HCT116 (cell line): ENCODE results near the gene THG1L. TPM values are rescaled to one million over a fixed set of nuclear protein-coding genes. Genes with fewer than 3 reads are reported as not detected.

Experiments used
- ATAC-seq: fragments of 200-7000 bp; cut with Tn5 transposase; 2 replicates; pipeline ENCODE4 v1.9.1; 2020; ENCODE audit warnings: mild to moderate bottlenecking, moderate library complexity
- BruUV-seq: library from RNA; stranded (reverse); fragments of 400-500 nt; replicated peaks from 2 replicates; lab custom pipeline; 2021; lab: Mats Ljungman, UMichigan
- CTCF ChIA-PET: fragments of 300-600 bp; sonication (Branson Sonifier 250); formaldehyde crosslinking; loops from one replicate; lab custom pipeline; 2021; ENCODE audit warnings: antibody characterized with exemption; lab: Charles Lee
- POLR2A ChIA-PET: fragments of 300-600, 350-600 bp; sonication (Branson Sonifier 250); formaldehyde crosslinking; loops from one replicate; lab custom pipeline; 2021; ENCODE audit warnings: antibody characterized with exemption; lab: Charles Lee
- RAD21 ChIA-PET, 2 experiments: fragments of 300-600 bp; sonication (Branson Sonifier 250); formaldehyde crosslinking; loops; one replicate each; lab custom pipeline; 2023; ENCODE audit warnings: low total read pairs in 2 of 2; ENCODE audit not compliant: uncharacterized antibody in 2 of 2, unreplicated experiment in 2 of 2, low non-redundant PET in 1 of 2; lab: Charles Lee
- DNase-seq: peaks from one replicate; pipeline ENCODE4 v3.0.0-alpha.2; 2010; ENCODE audit warnings: low read depth, low spot score
- H2AFZ ChIP-seq: fragments of 200-600 bp; shearing (Covaris generic), sonication (generic); 2 replicates; pipeline ENCODE4 v1.6.1; 2017; ENCODE audit warnings: low read depth, mixed run types, mixed read lengths, antibody characterized with exemption, low read length; ENCODE audit not compliant: poor library complexity, severe bottlenecking
- H3K27ac ChIP-seq: 2 replicates; pipeline ENCODE4 v1.5.1; 2012; ENCODE audit warnings: low read depth, low read length
- H3K27me3 ChIP-seq: fragments of 200-600 bp; sonication (generic); 2 replicates; pipeline ENCODE4 v1.6.1; 2016; ENCODE audit warnings: mixed run types, low read length, mixed read lengths; ENCODE audit not compliant: insufficient read depth
- H3K36me3 ChIP-seq, 2 experiments: fragments of 200-500 bp in 1 of 2; fragments of 200-600 bp in 1 of 2; sonication (Bioruptor generic) in 1 of 2; sonication (generic) in 1 of 2; 2 replicates each; pipeline versions ENCODE4 v1.5.1 to v1.6.1; 2014 to 2016; ENCODE audit warnings: low read length in 2 of 2, inconsistent platforms in 1 of 2, mixed read lengths in 1 of 2, mixed run types in 1 of 2; ENCODE audit not compliant: insufficient read depth in 2 of 2, control insufficient read depth in 1 of 2
- H3K4me1 ChIP-seq, 2 experiments: fragments of 200-600 bp in 1 of 2; sonication (generic) in 1 of 2; 2 replicates each; pipeline versions ENCODE4 v1.5.1 to v1.6.1; 2012 to 2017; ENCODE audit warnings: low read length in 2 of 2, inconsistent platforms in 1 of 2, mild to moderate bottlenecking in 1 of 2, mixed read lengths in 1 of 2, mixed run types in 1 of 2, moderate library complexity in 1 of 2; ENCODE audit not compliant: insufficient read depth in 2 of 2, control insufficient read depth in 1 of 2
- H3K4me2 ChIP-seq: fragments of 200-600 bp; sonication (generic); 2 replicates; pipeline ENCODE4 v1.6.1; 2017; ENCODE audit warnings: mixed run types, low read length, mixed read lengths
- H3K4me3 ChIP-seq, 2 experiments: fragments of 200-600 bp in 1 of 2; sonication (generic) in 1 of 2; replicated peaks in 1 of 2; 2 replicates each; pipeline ENCODE4 v1.5.1; 2011 to 2016; ENCODE audit warnings: low read length in 2 of 2, control low read depth in 1 of 2, low read depth in 1 of 2, mild to moderate bottlenecking in 1 of 2, mixed read lengths in 1 of 2, mixed run types in 1 of 2
- H3K79me2 ChIP-seq: fragments of 200-600 bp; sonication (generic); 2 replicates; pipeline ENCODE4 v1.6.1; 2017; ENCODE audit warnings: mild to moderate bottlenecking, mixed run types, low read length, moderate library complexity, mixed read lengths; ENCODE audit not compliant: insufficient read depth
- H3K9ac ChIP-seq: fragments of 200-600 bp; sonication (generic); 2 replicates; pipeline ENCODE4 v1.6.1; 2016; ENCODE audit warnings: low read length, mixed read lengths
- H3K9me2 ChIP-seq: fragments of 200-600 bp; sonication (generic), shearing (Covaris generic); 2 replicates; pipeline ENCODE4 v1.6.1; 2017; ENCODE audit warnings: mixed run types, mild to moderate bottlenecking, moderate library complexity; ENCODE audit not compliant: insufficient read depth
- H3K9me3 ChIP-seq, 2 experiments: fragments of 200-500 bp in 1 of 2; fragments of 200-600 bp in 1 of 2; sonication (Bioruptor generic) in 1 of 2; sonication (generic) in 1 of 2; 2 replicates each; pipeline ENCODE4 v1.6.1; 2014 to 2017; ENCODE audit warnings: low read length in 2 of 2, mixed read lengths in 2 of 2, inconsistent platforms in 1 of 2, low read depth in 1 of 2, mild to moderate bottlenecking in 1 of 2, mixed run types in 1 of 2, moderate library complexity in 1 of 2; ENCODE audit not compliant: control insufficient read depth in 1 of 2, insufficient read depth in 1 of 2
- H4K20me1 ChIP-seq: fragments of 200-600 bp; sonication (generic), shearing (Covaris generic); 2 replicates; pipeline ENCODE4 v1.6.1; 2017; ENCODE audit warnings: mixed run types, mild to moderate bottlenecking, moderate library complexity; ENCODE audit not compliant: insufficient read depth
- CBX3 ChIP-seq: IDR thresholded peaks from 2 replicates; pipeline ENCODE4 v1.6.1; 2012; ENCODE audit warnings: low read depth
- EZH2 ChIP-seq: fragments of 200-600 bp; sonication (generic); IDR thresholded peaks from 2 replicates; pipeline ENCODE4 v1.6.1; 2017; ENCODE audit warnings: antibody characterized with exemption, mixed run types
- FOSL1 ChIP-seq: IDR thresholded peaks from 2 replicates; pipeline ENCODE4 v1.6.1; 2012; ENCODE audit warnings: low read depth
- JUND ChIP-seq: IDR thresholded peaks from 2 replicates; pipeline ENCODE4 v1.6.1; 2012
- SIN3A ChIP-seq: IDR thresholded peaks from 2 replicates; pipeline ENCODE4 v1.6.1; 2012; ENCODE audit warnings: low read depth
- SP1 ChIP-seq: IDR thresholded peaks from 2 replicates; pipeline ENCODE4 v1.6.1; 2012; ENCODE audit warnings: low read depth
- SRF ChIP-seq: IDR thresholded peaks from 2 replicates; pipeline ENCODE4 v1.6.1; 2012; ENCODE audit warnings: low read depth
- ZNF274 ChIP-seq: fragments of 200-500 bp; sonication (Bioruptor generic); IDR thresholded peaks from 2 replicates; pipeline ENCODE4 v1.6.1; 2014; ENCODE audit warnings: mild to moderate bottlenecking, low read depth, low read length, inconsistent platforms
- intact Hi-C: fragments of 100-400 bp; cut with micrococcal nuclease; formaldehyde crosslinking; loops from 2 replicates; pipeline ENCODE4 v1.10.0; 2022
- total RNA-seq: library from RNA; stranded (reverse); gene quantifications from one replicate; pipeline ENCODE4 v1.2.1, GENCODE V29; 2021; ENCODE audit not compliant: unreplicated experiment
- TF ChIP-seq, protein P1 (sequence below): IDR thresholded peaks from 2 replicates; pipeline ENCODE4 v1.6.1; 2012; ENCODE audit warnings: low read depth
- TF ChIP-seq, protein P2 (sequence below), 3 experiments: fragments of 200-600 bp in 1 of 3; sonication (generic) in 1 of 3; IDR thresholded peaks in 2 of 3; conservative IDR thresholded peaks in 1 of 3; 2 replicates each; pipeline ENCODE4 v1.5.1; 2012 to 2017; ENCODE audit warnings: low read depth in 2 of 3, low read length in 2 of 3, antibody characterized with exemption in 1 of 3, borderline replicate concordance in 1 of 3, control low read depth in 1 of 3, mild to moderate bottlenecking in 1 of 3, mixed read lengths in 1 of 3, mixed run types in 1 of 3, moderate library complexity in 1 of 3; ENCODE audit not compliant: insufficient read depth in 1 of 3

Gene THG1L
- total RNA-seq, 1 experiment from 2014 or later: 33.9 TPM

DNA sequence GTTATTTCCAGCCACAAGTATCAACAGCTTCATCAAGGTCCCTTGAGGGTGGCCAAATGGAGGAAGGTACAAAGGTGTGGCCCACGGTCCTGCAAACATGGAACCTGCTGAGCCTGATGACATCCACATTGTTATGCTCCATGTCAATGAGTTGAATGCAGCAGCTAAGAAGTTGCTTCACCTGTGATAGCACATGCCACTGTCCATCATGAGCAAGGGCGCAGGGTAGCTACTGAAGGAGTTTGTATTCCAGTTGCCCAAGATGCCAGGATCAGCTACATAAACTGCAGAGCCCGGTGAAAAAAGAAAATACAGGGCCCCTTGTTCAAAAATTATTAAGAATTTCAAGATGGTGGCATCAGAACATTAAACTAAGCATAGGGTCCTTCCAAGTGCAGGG is 36.5 kb downstream of the THG1L start:
- Histone ChIP-seq H3K4me3 (no peak overlapping the region), H3K36me3 (no peaks in the 10 kb centered on the region), H3K4me2 (no peak overlapping the region), H3K27me3 (no peaks in the 10 kb centered on the region), H3K79me2 (no peaks in the 10 kb centered on the region), H3K4me1 (no peaks in the 10 kb centered on the region), H4K20me1 (no peaks in the 10 kb centered on the region), H3K9me2 (no peaks in the 10 kb centered on the region), H3K9me3 (no peaks in the 10 kb centered on the region), H3K9ac (no peak overlapping the region), H2AFZ (no peak overlapping the region), H3K27ac (no peak overlapping the region)
- TF ChIP-seq ZNF274 (no peak), EZH2 (no peak), SIN3A (no peak), FOSL1 (no peak), CBX3 (no peak), SRF (no peak), SP1 (no peak), JUND (no peak)
- TF ChIP-seq, protein P1, sequence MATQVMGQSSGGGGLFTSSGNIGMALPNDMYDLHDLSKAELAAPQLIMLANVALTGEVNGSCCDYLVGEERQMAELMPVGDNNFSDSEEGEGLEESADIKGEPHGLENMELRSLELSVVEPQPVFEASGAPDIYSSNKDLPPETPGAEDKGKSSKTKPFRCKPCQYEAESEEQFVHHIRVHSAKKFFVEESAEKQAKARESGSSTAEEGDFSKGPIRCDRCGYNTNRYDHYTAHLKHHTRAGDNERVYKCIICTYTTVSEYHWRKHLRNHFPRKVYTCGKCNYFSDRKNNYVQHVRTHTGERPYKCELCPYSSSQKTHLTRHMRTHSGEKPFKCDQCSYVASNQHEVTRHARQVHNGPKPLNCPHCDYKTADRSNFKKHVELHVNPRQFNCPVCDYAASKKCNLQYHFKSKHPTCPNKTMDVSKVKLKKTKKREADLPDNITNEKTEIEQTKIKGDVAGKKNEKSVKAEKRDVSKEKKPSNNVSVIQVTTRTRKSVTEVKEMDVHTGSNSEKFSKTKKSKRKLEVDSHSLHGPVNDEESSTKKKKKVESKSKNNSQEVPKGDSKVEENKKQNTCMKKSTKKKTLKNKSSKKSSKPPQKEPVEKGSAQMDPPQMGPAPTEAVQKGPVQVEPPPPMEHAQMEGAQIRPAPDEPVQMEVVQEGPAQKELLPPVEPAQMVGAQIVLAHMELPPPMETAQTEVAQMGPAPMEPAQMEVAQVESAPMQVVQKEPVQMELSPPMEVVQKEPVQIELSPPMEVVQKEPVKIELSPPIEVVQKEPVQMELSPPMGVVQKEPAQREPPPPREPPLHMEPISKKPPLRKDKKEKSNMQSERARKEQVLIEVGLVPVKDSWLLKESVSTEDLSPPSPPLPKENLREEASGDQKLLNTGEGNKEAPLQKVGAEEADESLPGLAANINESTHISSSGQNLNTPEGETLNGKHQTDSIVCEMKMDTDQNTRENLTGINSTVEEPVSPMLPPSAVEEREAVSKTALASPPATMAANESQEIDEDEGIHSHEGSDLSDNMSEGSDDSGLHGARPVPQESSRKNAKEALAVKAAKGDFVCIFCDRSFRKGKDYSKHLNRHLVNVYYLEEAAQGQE: no peak
- TF ChIP-seq, protein P2, sequence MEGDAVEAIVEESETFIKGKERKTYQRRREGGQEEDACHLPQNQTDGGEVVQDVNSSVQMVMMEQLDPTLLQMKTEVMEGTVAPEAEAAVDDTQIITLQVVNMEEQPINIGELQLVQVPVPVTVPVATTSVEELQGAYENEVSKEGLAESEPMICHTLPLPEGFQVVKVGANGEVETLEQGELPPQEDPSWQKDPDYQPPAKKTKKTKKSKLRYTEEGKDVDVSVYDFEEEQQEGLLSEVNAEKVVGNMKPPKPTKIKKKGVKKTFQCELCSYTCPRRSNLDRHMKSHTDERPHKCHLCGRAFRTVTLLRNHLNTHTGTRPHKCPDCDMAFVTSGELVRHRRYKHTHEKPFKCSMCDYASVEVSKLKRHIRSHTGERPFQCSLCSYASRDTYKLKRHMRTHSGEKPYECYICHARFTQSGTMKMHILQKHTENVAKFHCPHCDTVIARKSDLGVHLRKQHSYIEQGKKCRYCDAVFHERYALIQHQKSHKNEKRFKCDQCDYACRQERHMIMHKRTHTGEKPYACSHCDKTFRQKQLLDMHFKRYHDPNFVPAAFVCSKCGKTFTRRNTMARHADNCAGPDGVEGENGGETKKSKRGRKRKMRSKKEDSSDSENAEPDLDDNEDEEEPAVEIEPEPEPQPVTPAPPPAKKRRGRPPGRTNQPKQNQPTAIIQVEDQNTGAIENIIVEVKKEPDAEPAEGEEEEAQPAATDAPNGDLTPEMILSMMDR (IDR thresholded peaks at IDR 0.05 in 2 of 3, conservative IDR thresholded peaks at IDR 0.05 in 1 of 3; ENCODE audit: borderline replicate concordance in 1 of 3, insufficient read depth in 1 of 3, low read depth in 2 of 3, low read length in 2 of 3): no peak
- ATAC-seq (no peak), DNase-seq (no peak)
- intact Hi-C loops: loop anchor here (10.0 kb wide), 2 partner anchors 147 to 1367 kb away; no protein-coding TSS in a partner anchor
- ChIA-PET POLR2A (no interaction called here), CTCF (no interaction called here), RAD21 (no interaction called here)
- BruUV-seq: no TSS peak
